ENCODE measurements around the gene TRDMT1. TPM values are rescaled to one million over a fixed set of nuclear protein-coding genes. Genes with fewer than 3 reads are reported as not detected.

TRDMT1 gene
- total and polyA plus RNA-seq, 2 donors (not counting 1 experiment from before 2014, with no cell fraction given): 3.0 to 20.4 TPM

- H3K36me3 ChIP-seq (replicated peaks in 1 of 2; ENCODE audit: control extremely low read depth in 1 of 2, control insufficient read depth in 1 of 2, extremely low read depth in 1 of 2, insufficient read depth in 2 of 2, low read length in 1 of 2): peaks cover 1 to 9% of the 10 kb centered on the region in 2 experiments
- intact Hi-C loops (cut with micrococcal nuclease): no loop called here
- H3K9me3 ChIP-seq (ENCODE audit: control extremely low read depth in 1 of 3, control insufficient read depth in 2 of 3, insufficient read depth in 1 of 3, low read length in 2 of 3): no peaks in the 10 kb centered on the region
- H3K9ac ChIP-seq (ENCODE audit: low read length): no peak overlapping the region
- H3K4me1 Mint-ChIP-seq: peaks cover 6% of the 10 kb centered on the region
- TF ChIP-seq CTCF (IDR thresholded peaks at IDR 0.05) (no peak), EZH2 (IDR thresholded peaks at IDR 0.05; ENCODE audit: borderline replicate concordance, insufficient read depth, low read depth, low read length, poor library complexity, severe bottlenecking) (no peak)
- no peaks in the 10 kb centered on the region for H3K27me3 Mint-ChIP-seq
- no peaks in the 10 kb centered on the region for H3K9me3 Mint-ChIP-seq (ENCODE audit: insufficient read depth)
- no peak overlapping the region for H3K4me2 ChIP-seq (replicated peaks; ENCODE audit: low read depth, low read length, poor library complexity, severe bottlenecking)
- H4K20me1 ChIP-seq (ENCODE audit: control insufficient read depth, insufficient read depth, low read length, poor library complexity, severe bottlenecking): no peaks in the 10 kb centered on the region
- H3K79me2 ChIP-seq (ENCODE audit: control insufficient read depth, insufficient read depth, low read length): no peaks in the 10 kb centered on the region
- DNase-seq (no peak), ATAC-seq (ENCODE audit: low read depth) (no peak)
- ChIA-PET POLR2A (no interaction called here), CTCF (interaction anchor here (1.7 kb wide), 1 partner anchor 331 kb away, joined by 3 read pairs; no protein-coding TSS in a partner anchor)
- H3K4me3 ChIP-seq (ENCODE audit: control extremely low read depth in 1 of 5, extremely low read depth in 1 of 5, insufficient read depth in 1 of 5, low read depth in 2 of 5, low read length in 4 of 5): no peak overlapping the region
- no peak overlapping the region for H3K27ac Mint-ChIP-seq
- H3K27ac ChIP-seq (ENCODE audit: low read length in 2 of 2): no peak overlapping the region
- H2AFZ ChIP-seq (ENCODE audit: insufficient read depth, low read depth, low read length, poor library complexity, severe bottlenecking): no peak overlapping the region
- H3K4me1 ChIP-seq (ENCODE audit: control insufficient read depth in 2 of 2, insufficient read depth in 2 of 2, low read length in 2 of 2): peaks cover 3 to 5% of the 10 kb centered on the region in 2 donors
- H3K27me3 ChIP-seq (replicated peaks in 1 of 4; ENCODE audit: control extremely low read depth in 1 of 4, control insufficient read depth in 3 of 4, insufficient read depth in 4 of 4, low read length in 3 of 4): no peaks in the 10 kb centered on the region
- no peak overlapping the region for H3K4me3 Mint-ChIP-seq
Observed at GRCh38 chr10:17174626-17175025, 26.8 kb downstream of the TRDMT1 start.

- TF ChIP-seq EZH2 (IDR thresholded peaks at IDR 0.05; ENCODE audit: borderline replicate concordance, insufficient read depth, low read depth, low read length, poor library complexity, severe bottlenecking): no peak
- TF ChIP-seq CTCF (IDR thresholded peaks at IDR 0.05): no peak
- no peak overlapping the region for H3K27ac ChIP-seq (ENCODE audit: low read length in 2 of 2)
- H3K79me2 ChIP-seq (ENCODE audit: control insufficient read depth, insufficient read depth, low read length): no peaks in the 10 kb centered on the region
- no peak overlapping the region for H2AFZ ChIP-seq (ENCODE audit: insufficient read depth, low read depth, low read length, poor library complexity, severe bottlenecking)
- no peaks in the 10 kb centered on the region for H3K9me3 ChIP-seq (ENCODE audit: control extremely low read depth in 1 of 3, control insufficient read depth in 2 of 3, insufficient read depth in 1 of 3, low read length in 2 of 3)
- ChIA-PET POLR2A (no interaction called here), CTCF (no interaction called here)
- Mint-ChIP-seq H3K9me3 (ENCODE audit: insufficient read depth) (no peaks in the 10 kb centered on the region), H3K27ac (no peak overlapping the region), H3K4me3 (no peak overlapping the region), H3K4me1 (peaks cover 6% of the 10 kb centered on the region), H3K27me3 (no peaks in the 10 kb centered on the region)
- no peak for DNase-seq
- intact Hi-C loops (cut with micrococcal nuclease): no loop called here
- no peaks in the 10 kb centered on the region for H3K27me3 ChIP-seq (replicated peaks in 1 of 4; ENCODE audit: control extremely low read depth in 1 of 4, control insufficient read depth in 3 of 4, insufficient read depth in 4 of 4, low read length in 3 of 4)
- H3K4me2 ChIP-seq (replicated peaks; ENCODE audit: low read depth, low read length, poor library complexity, severe bottlenecking): no peak overlapping the region
- H3K4me3 ChIP-seq (ENCODE audit: control extremely low read depth in 1 of 5, extremely low read depth in 1 of 5, insufficient read depth in 1 of 5, low read depth in 2 of 5, low read length in 4 of 5): no peak overlapping the region
- no peak for ATAC-seq (ENCODE audit: low read depth)
- no peaks in the 10 kb centered on the region for H4K20me1 ChIP-seq (ENCODE audit: control insufficient read depth, insufficient read depth, low read length, poor library complexity, severe bottlenecking)
- H3K9ac ChIP-seq (ENCODE audit: low read length): no peak overlapping the region
- peaks cover 3 to 5% of the 10 kb centered on the region in 2 donors for H3K4me1 ChIP-seq (ENCODE audit: control insufficient read depth in 2 of 2, insufficient read depth in 2 of 2, low read length in 2 of 2)
- WGBS (ENCODE audit: insufficient coverage): 100% methylated on average over 4 of the region's 4 CpGs
- peaks cover 1 to 9% of the 10 kb centered on the region in 2 experiments for H3K36me3 ChIP-seq (replicated peaks in 1 of 2; ENCODE audit: control extremely low read depth in 1 of 2, control insufficient read depth in 1 of 2, extremely low read depth in 1 of 2, insufficient read depth in 2 of 2, low read length in 1 of 2)
Observed at GRCh38 chr10:17171141-17171641, 30.3 kb downstream of the TRDMT1 start.

Measured in B cell (primary cell).